Activated naive CD4-positive, alpha-beta T cell treated with anti-CD3 and anti-CD28 coated beads for 36 hours (primary cell): ENCODE results near the gene ZFYVE28. TPM values are rescaled to one million over a fixed set of nuclear protein-coding genes. Genes with fewer than 3 reads are reported as not detected.

Experiments
- CTCF ChIA-PET: fragments of 350-600 bp; sonication (Branson Sonifier 250); formaldehyde crosslinking; loops from one replicate; lab custom pipeline; 2021; ENCODE audit warnings: antibody characterized with exemption; lab: Charles Lee
- DNase-seq: peaks from one replicate; pipeline ENCODE4 v3.0.0-alpha.2; 2020
- H3K27ac Mint-ChIP-seq: one replicate; pipeline ENCODE4 v1.8.0; 2021; ENCODE audit warnings: mild to moderate bottlenecking, mixed read lengths
- H3K27me3 Mint-ChIP-seq: one replicate; pipeline ENCODE4 v1.8.0; 2021; ENCODE audit warnings: low read depth, mixed read lengths
- H3K36me3 Mint-ChIP-seq: one replicate; pipeline ENCODE4 v1.8.0; 2021; ENCODE audit warnings: low read depth, mixed read lengths
- H3K4me1 Mint-ChIP-seq: one replicate; pipeline ENCODE4 v1.8.0; 2021; ENCODE audit warnings: low read depth, mixed read lengths
- H3K4me3 Mint-ChIP-seq: one replicate; pipeline ENCODE4 v1.8.0; 2021; ENCODE audit warnings: mild to moderate bottlenecking, moderate library complexity, mixed read lengths
- H3K9me3 Mint-ChIP-seq: one replicate; pipeline ENCODE4 v1.8.0; 2021; ENCODE audit warnings: mixed read lengths
- intact Hi-C: fragments of 100-400 bp; cut with micrococcal nuclease; formaldehyde crosslinking; loops from one replicate; pipeline ENCODE4 v1.15.1; 2023
- total RNA-seq, 2 experiments: library from RNA; stranded (reverse); gene quantifications; one replicate each; pipeline ENCODE4 v1.2.3, GENCODE V29; 2021

Gene ZFYVE28
- total RNA-seq, 2 experiments from 2014 or later: 5.3 to 6.2 TPM

DNA sequence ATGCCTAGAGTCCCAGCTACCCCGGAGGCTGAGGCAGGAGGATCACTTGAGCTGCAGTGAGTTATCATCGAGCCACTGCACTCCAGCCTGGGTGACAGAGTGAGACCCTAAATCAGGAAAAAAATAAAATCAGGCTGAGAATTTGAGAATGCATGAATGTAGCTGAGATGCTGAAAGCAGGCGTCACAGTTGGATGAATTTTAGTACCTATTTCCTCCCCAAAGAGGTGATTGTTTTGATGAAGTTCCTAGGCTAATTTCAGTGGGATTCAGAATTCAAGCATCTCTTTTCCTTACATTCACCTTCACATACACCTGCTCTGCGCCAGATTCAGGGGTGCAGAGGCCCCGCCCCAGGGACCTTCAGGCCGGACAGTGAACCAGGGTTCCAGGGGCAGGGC lies 3.5 kb upstream of the ZFYVE28 start:
- Mint-ChIP-seq H3K27ac (no peak overlapping the region), H3K27me3 (peaks cover 29% of the 10 kb centered on the region), H3K9me3 (no peaks in the 10 kb centered on the region), H3K36me3 (no peaks in the 10 kb centered on the region), H3K4me3 (no peak overlapping the region), H3K4me1 (peaks cover 18% of the 10 kb centered on the region)
- DNase-seq: no peak
- CTCF ChIA-PET: interaction anchor here (2.9 kb wide), 1 partner anchor 20 kb away, joined by 15 read pairs; no protein-coding TSS in a partner anchor
- intact Hi-C loops: loop anchor here (5.0 kb wide), 1 partner anchor 200 kb away; no protein-coding TSS in a partner anchor

DNA sequence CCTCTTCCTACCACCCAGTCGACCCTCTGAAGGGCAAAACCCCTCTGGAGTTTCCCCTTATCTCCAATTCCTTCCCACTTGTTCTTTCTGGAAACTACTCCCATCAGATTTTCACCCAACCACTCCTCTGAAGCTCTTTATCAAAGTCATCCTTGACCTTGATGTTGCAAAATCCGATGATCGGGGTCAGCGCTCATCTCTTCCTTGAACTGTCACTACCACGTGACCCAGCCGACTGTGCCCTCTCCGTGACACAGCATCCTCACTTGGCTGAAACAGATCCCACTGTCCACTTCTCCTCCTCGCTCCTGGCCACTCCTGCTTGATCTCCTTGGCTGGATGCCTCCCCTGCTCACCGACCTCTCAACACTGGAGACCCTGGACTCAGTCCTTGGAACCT lies 1.4 kb upstream of the ZFYVE28 start:
- H3K27me3 Mint-ChIP-seq: peaks cover 37% of the 10 kb centered on the region
- no peak for DNase-seq
- peak overlapping the region; percentile 79 for H3K4me3 Mint-ChIP-seq
- H3K4me1 Mint-ChIP-seq: peaks cover 30% of the 10 kb centered on the region
- CTCF ChIA-PET: interaction anchor here (1.0 kb wide), 1 partner anchor 44 kb away, joined by 4 read pairs; no protein-coding TSS in a partner anchor
- intact Hi-C loops: loop anchor here (5.0 to 10.0 kb wide), 3 partner anchors 198 to 563 kb away; partner anchors contain the start of gene LETM1
- no peaks in the 10 kb centered on the region for H3K9me3 Mint-ChIP-seq
- no peaks in the 10 kb centered on the region for H3K36me3 Mint-ChIP-seq
- H3K27ac Mint-ChIP-seq: no peak overlapping the region

GRCh38 chr4:2418650-2419571 lies 466 bp upstream of the ZFYVE28 start, which contains the start of gene CFAP99:
Gene CFAP99, plus strand, starts transcription at chr4:2418955.
- peak; percentile 97 for DNase-seq
- H3K36me3 Mint-ChIP-seq: no peaks in the 10 kb centered on the region
- H3K4me3 Mint-ChIP-seq: peak within 1 kb of the TSS; percentile 81
- no peak within 1 kb of the TSS for H3K27ac Mint-ChIP-seq
- H3K4me1 Mint-ChIP-seq: peaks cover 38% of the 10 kb centered on the region
- CTCF ChIA-PET: interaction anchor here (0.7 to 1.0 kb wide), 2 partner anchors 14 to 43 kb away, joined by 4 read pairs; no protein-coding TSS in a partner anchor
- no peaks in the 10 kb centered on the region for H3K9me3 Mint-ChIP-seq
- peaks cover 37% of the 10 kb centered on the region for H3K27me3 Mint-ChIP-seq
- intact Hi-C loops: loop anchor here (1.0 to 10.0 kb wide), 9 partner anchors 43 to 562 kb away; partner anchors contain the start of genes FAM193A, GRK4, HAUS3 and LETM1

DNA sequence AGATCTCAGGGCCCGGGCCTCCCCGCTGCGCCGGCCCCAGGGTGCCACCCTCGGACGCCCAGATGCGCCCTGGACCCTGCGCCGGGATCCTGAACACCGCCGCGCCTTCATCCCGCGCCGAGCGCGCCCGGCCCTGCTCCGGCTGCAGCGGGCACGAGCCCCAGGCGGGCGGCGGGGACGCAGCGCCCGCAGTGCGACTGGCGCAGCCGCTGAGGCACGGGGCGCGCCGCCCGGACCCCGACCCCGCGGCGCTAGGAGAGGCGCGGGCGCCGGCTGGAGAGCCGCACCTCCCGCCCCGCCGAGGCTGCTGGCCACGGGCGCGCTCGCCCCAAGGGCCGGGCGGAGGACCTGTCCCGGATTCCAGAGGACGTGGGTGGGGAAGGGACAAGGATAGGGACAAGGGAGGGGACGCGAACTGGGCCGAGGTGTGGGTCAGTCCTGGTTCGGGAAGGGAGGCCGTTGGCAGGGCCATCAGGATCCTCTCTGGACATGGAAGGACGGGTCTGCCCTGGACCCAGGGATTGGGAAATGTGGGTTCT lies 1.1 kb downstream of the ZFYVE28 start:
- intact Hi-C loops: loop anchor here (5.0 to 10.0 kb wide), 2 partner anchors 518 to 560 kb away; partner anchors contain the start of gene LETM1
- H3K27me3 Mint-ChIP-seq: peaks cover 35% of the 10 kb centered on the region
- DNase-seq: no peak
- peaks cover 55% of the 10 kb centered on the region for H3K4me1 Mint-ChIP-seq
- peak overlapping the region; percentile 81 for H3K4me3 Mint-ChIP-seq
- no peaks in the 10 kb centered on the region for H3K9me3 Mint-ChIP-seq
- CTCF ChIA-PET: no interaction called here
- no peak overlapping the region for H3K27ac Mint-ChIP-seq
- no peaks in the 10 kb centered on the region for H3K36me3 Mint-ChIP-seq

DNA sequence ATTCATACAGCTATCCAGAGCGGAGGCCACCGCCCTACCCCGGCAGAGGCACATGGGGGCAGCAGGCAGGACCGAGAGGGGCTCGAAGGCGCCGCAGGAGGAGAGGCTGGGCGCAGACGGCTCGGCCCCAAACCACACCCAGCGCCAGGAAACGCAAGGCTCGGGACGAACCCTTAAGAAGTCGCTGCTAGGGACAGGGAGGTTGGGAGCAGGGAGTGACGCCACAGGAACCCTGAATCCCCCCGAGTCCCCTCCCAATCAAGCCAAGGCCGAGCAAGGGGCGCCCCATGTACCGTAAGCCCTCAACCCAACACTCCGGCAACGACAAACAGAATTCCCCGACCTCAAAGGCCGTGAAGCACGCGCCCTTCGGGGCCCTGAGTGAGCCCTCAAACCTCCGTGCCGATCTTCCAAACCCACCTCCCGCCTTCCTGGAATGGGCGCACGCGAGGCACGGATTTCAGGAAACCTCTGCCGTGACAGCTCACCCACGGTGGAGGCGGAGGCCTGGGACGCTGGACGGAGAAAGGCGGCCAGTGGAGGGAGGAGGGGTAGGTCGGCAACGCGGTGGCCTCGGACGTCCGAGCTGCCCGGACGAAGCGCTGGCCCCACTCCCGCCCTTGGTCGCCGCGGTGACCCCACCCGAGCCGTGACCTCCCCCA lies 1.8 kb downstream of the ZFYVE28 start:
- Mint-ChIP-seq H3K4me3 (peak overlapping the region; percentile 51), H3K9me3 (no peaks in the 10 kb centered on the region), H3K27ac (no peak overlapping the region), H3K36me3 (no peaks in the 10 kb centered on the region), H3K4me1 (peaks cover 61% of the 10 kb centered on the region), H3K27me3 (peaks cover 32% of the 10 kb centered on the region)
- CTCF ChIA-PET: no interaction called here
- DNase-seq: peak; percentile 25
- intact Hi-C loops: loop anchor here (5.0 to 10.0 kb wide), 2 partner anchors 518 to 559 kb away; partner anchors contain the start of gene LETM1

GRCh38 chr4:2415881-2416563 lies 2.4 kb downstream of the ZFYVE28 start:
- Mint-ChIP-seq H3K36me3 (no peaks in the 10 kb centered on the region), H3K4me1 (peaks cover 66% of the 10 kb centered on the region), H3K27me3 (peaks cover 32% of the 10 kb centered on the region), H3K27ac (no peak overlapping the region), H3K9me3 (no peaks in the 10 kb centered on the region), H3K4me3 (peak overlapping the region; percentile 51)
- CTCF ChIA-PET: interaction anchor here (1.1 to 1.3 kb wide), 3 partner anchors 134 to 195 kb away, joined by 3 to 7 read pairs (median 3); no protein-coding TSS in a partner anchor
- intact Hi-C loops: loop anchor here (5.0 to 10.0 kb wide), 2 partner anchors 519 to 559 kb away; partner anchors contain the start of gene LETM1
- no peak for DNase-seq

GRCh38 chr4:2415213-2415612 lies 3.2 kb downstream of the ZFYVE28 start:
- no peaks in the 10 kb centered on the region for H3K36me3 Mint-ChIP-seq
- CTCF ChIA-PET: interaction anchor here (1.1 to 1.3 kb wide), 3 partner anchors 133 to 194 kb away, joined by 3 to 7 read pairs (median 3); no protein-coding TSS in a partner anchor
- no peaks in the 10 kb centered on the region for H3K9me3 Mint-ChIP-seq
- peaks cover 26% of the 10 kb centered on the region for H3K27me3 Mint-ChIP-seq
- intact Hi-C loops: loop anchor here (5.0 to 10.0 kb wide), 2 partner anchors 520 to 558 kb away; partner anchors contain the start of gene LETM1
- no peak for DNase-seq
- no peak overlapping the region for H3K4me3 Mint-ChIP-seq
- H3K4me1 Mint-ChIP-seq: peaks cover 66% of the 10 kb centered on the region
- H3K27ac Mint-ChIP-seq: peak overlapping the region; percentile 31

DNA sequence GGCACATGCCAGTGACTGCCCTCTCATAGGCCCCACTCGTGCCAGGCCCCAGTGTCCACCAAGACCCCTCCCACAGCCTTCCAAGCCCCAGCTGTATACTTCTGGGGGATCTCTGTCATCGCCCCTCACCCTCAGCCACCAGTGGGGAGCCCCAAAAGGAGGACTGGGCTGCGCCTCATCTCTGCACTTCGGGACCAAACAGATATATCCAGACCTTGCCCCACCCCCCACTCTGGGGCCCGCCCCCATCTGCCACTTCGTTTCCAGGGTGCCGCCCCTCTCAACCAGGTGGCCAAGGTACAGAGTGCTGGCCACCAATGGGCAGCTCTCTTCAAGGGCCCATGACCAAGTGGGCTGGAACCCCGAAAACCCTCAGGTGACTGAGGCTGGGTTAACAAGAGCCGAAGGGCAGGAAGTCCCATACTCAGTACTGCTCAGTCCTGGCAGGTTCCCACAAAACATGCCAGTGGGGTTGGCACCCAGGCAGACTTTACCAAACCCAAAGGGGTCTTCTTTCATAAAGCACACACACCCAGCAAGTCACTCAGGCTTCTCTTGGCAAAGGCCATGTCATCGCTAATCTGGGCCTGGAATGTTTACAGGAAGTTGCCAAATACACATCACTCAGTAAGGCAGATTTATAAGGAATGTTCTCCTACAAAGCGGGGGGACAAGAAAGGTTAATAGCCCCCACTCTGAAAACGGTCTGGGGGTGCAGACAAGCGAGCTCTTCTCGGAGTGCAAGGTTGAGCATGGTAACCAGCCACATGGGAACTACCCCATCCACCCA lies 4.4 kb downstream of the ZFYVE28 start:
- peak; percentile 44 for DNase-seq
- peaks cover 54% of the 10 kb centered on the region for H3K4me1 Mint-ChIP-seq
- intact Hi-C loops: loop anchor here (1.0 to 10.0 kb wide), 9 partner anchors 49 to 692 kb away; partner anchors contain the start of genes MXD4, TACC3 and TMEM129
- CTCF ChIA-PET: interaction anchor here (0.5 to 2.3 kb wide), 4 partner anchors 21 to 132 kb away, joined by 3 to 17 read pairs (median 4); no protein-coding TSS in a partner anchor
- peaks cover 15% of the 10 kb centered on the region for H3K27me3 Mint-ChIP-seq
- H3K27ac Mint-ChIP-seq: peak overlapping the region; percentile 96
- H3K9me3 Mint-ChIP-seq: no peaks in the 10 kb centered on the region
- H3K4me3 Mint-ChIP-seq: peak overlapping the region; percentile 63
- H3K36me3 Mint-ChIP-seq: no peaks in the 10 kb centered on the region

- H3K4me1 Mint-ChIP-seq: peaks cover 54% of the 10 kb centered on the region
- DNase-seq: peak; percentile 94
- CTCF ChIA-PET: interaction anchor here (0.6 to 2.3 kb wide), 7 partner anchors 9 to 193 kb away, joined by 3 to 17 read pairs (median 5); no protein-coding TSS in a partner anchor
- intact Hi-C loops: loop anchor here (1.0 to 10.0 kb wide), 12 partner anchors 11 to 691 kb away; partner anchors contain the start of genes HAUS3, MXD4, POLN and RNF4
- no peaks in the 10 kb centered on the region for H3K36me3 Mint-ChIP-seq
- H3K9me3 Mint-ChIP-seq: no peaks in the 10 kb centered on the region
- H3K27ac Mint-ChIP-seq: peak overlapping the region; percentile 96
- H3K27me3 Mint-ChIP-seq: peaks cover 15% of the 10 kb centered on the region
- H3K4me3 Mint-ChIP-seq: peak overlapping the region; percentile 63
These were observed 5.3 kb downstream of the ZFYVE28 start for GRCh38 chr4:2412885-2413716.

- H3K4me3 Mint-ChIP-seq: peak overlapping the region; percentile 63
- CTCF ChIA-PET: interaction anchor here (0.6 to 2.3 kb wide), 7 partner anchors 9 to 192 kb away, joined by 3 to 17 read pairs (median 5); no protein-coding TSS in a partner anchor
- DNase-seq: peak; percentile 93
- peak overlapping the region; percentile 96 for H3K27ac Mint-ChIP-seq
- no peaks in the 10 kb centered on the region for H3K9me3 Mint-ChIP-seq
- peaks cover 9% of the 10 kb centered on the region for H3K27me3 Mint-ChIP-seq
- H3K4me1 Mint-ChIP-seq: peaks cover 53% of the 10 kb centered on the region
- intact Hi-C loops: loop anchor here (1.0 to 10.0 kb wide), 9 partner anchors 10 to 690 kb away; partner anchors contain the start of genes HAUS3, POLN, RNF4 and TACC3
- no peaks in the 10 kb centered on the region for H3K36me3 Mint-ChIP-seq
These were observed 5.9 kb downstream of the ZFYVE28 start for GRCh38 chr4:2412534-2412884.
